Brain microvascular endothelial cell (primary cell): ENCODE results near the gene DLEU7.

ENCODE experiments used
- DNase-seq: peaks from one replicate; pipeline ENCODE4 v3.0.0-alpha.2; 2020
- H3K27ac ChIP-seq: fragments of 250-450 bp; sonication (Bioruptor Pico); 2 replicates; pipeline ENCODE4 v1.5.1; 2020; ENCODE audit warnings: mild to moderate bottlenecking, moderate library complexity
- H3K27me3 ChIP-seq: fragments of 250-450 bp; sonication (Bioruptor Pico); replicated peaks from 2 replicates; pipeline ENCODE4 v1.5.1; 2020; ENCODE audit warnings: mild to moderate bottlenecking
- H3K36me3 ChIP-seq: fragments of 250-450 bp; sonication (Bioruptor Pico); replicated peaks from 2 replicates; pipeline ENCODE4 v1.5.1; 2020; ENCODE audit warnings: mild to moderate bottlenecking
- H3K4me3 ChIP-seq: 2 replicates; pipeline ENCODE4 v1.5.1; 2011; ENCODE audit warnings: low read depth, mild to moderate bottlenecking, control low read depth, low read length, moderate library complexity
- CTCF ChIP-seq: IDR thresholded peaks from 2 replicates; pipeline ENCODE4 v1.5.1; 2011; ENCODE audit warnings: low read depth, mild to moderate bottlenecking, moderate library complexity, low read length, control low read depth, inconsistent platforms; ENCODE audit errors: missing control alignments
- in situ Hi-C: cut with HindIII; loops from 2 replicates; pipeline ENCODE4 v1.10.0; 2017; ENCODE audit warnings: low sequenced_read_pairs, low pct_ligation_motif_present

The DLEU7 gene

DNA sequence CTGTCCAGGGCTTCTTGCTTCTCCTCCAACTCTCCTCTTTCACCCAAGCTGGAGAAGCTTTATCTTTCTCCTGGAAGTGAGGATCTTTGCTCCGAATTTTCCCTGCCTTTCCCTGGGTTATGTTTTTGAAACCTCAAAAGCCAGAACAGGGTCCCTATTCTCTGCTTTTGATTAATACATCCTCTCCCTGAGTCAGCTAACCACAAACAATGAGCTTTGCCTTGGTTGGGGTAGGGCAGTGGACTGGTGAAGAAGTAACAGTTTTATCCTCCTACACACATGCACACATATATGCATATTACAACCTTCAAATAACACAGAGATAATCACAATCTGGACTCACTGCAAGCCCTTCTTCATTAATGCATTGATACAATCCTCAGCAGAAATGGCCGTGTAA, 44.6 kb downstream of the DLEU7 start:
- Histone ChIP-seq H3K4me3 (no peak overlapping the region), H3K27ac (no peak overlapping the region), H3K27me3 (no peaks in the 10 kb centered on the region), H3K36me3 (no peaks in the 10 kb centered on the region)
- in situ Hi-C loops = no loop called here
- TF ChIP-seq CTCF = no peak
- peak; percentile 38 for DNase-seq

DNA sequence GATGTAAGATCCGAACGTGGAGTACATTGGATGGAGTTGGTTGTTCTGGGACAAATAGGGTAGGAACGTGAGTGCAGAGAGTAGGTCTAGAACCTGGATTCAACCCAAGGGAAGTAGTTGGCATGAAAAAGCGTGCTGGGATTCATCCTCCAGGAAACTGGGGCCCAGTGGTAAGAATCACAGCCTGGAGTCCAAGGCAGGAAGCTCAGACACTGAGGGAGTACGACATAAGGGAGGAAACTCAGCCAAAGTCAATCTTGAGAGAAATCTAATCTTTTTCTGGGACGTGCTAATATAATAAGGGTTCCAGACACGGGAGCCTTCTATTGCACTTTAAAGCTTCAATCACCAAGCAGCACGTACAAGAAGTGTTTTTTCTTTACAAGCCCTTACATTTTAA, 46.4 kb downstream of the DLEU7 start:
- TF ChIP-seq CTCF = no peak
- peak; percentile 26 for DNase-seq
- H3K36me3 ChIP-seq = no peaks in the 10 kb centered on the region
- H3K27me3 ChIP-seq = no peaks in the 10 kb centered on the region
- H3K27ac ChIP-seq = no peak overlapping the region
- in situ Hi-C loops = no loop called here
- H3K4me3 ChIP-seq = no peak overlapping the region

- TF ChIP-seq CTCF = no peak
- H3K36me3 ChIP-seq = no peaks in the 10 kb centered on the region
- H3K4me3 ChIP-seq = no peak overlapping the region
- DNase-seq = no peak
- no peak overlapping the region for H3K27ac ChIP-seq
- no peaks in the 10 kb centered on the region for H3K27me3 ChIP-seq
- in situ Hi-C loops = no loop called here
Measured at GRCh38 chr13:50796463-50796862, 47.0 kb downstream of the DLEU7 start.

DNA sequence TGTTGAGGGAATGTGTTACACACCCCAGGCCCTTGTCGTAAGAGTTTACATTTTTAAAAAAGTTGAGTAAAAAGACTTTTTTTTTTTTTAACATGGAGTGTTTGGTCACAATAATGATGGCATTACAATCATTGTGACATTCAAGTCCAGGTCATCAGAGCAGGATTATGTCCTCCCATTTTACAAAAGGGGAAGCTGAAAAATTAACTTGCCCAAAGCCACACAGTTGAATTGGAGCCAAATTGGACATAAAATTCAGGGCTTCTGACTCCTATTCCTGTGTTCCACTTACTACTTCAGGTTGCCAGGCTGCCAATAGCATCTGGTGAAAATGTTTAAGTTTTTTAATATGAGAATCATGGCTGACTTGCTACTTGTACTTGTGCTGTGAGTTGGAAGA, 49.3 kb downstream of the DLEU7 start:
- H3K27ac ChIP-seq = no peak overlapping the region
- no peak for TF ChIP-seq CTCF
- DNase-seq = no peak
- no peaks in the 10 kb centered on the region for H3K36me3 ChIP-seq
- H3K27me3 ChIP-seq = no peaks in the 10 kb centered on the region
- no peak overlapping the region for H3K4me3 ChIP-seq
- in situ Hi-C loops = no loop called here

GRCh38 chr13:50793026-50793425, 50.5 kb downstream of the DLEU7 start:
- no peak for DNase-seq
- H3K36me3 ChIP-seq = no peaks in the 10 kb centered on the region
- no peaks in the 10 kb centered on the region for H3K27me3 ChIP-seq
- TF ChIP-seq CTCF = no peak
- no peak overlapping the region for H3K4me3 ChIP-seq
- in situ Hi-C loops = no loop called here
- H3K27ac ChIP-seq = no peak overlapping the region

DNA sequence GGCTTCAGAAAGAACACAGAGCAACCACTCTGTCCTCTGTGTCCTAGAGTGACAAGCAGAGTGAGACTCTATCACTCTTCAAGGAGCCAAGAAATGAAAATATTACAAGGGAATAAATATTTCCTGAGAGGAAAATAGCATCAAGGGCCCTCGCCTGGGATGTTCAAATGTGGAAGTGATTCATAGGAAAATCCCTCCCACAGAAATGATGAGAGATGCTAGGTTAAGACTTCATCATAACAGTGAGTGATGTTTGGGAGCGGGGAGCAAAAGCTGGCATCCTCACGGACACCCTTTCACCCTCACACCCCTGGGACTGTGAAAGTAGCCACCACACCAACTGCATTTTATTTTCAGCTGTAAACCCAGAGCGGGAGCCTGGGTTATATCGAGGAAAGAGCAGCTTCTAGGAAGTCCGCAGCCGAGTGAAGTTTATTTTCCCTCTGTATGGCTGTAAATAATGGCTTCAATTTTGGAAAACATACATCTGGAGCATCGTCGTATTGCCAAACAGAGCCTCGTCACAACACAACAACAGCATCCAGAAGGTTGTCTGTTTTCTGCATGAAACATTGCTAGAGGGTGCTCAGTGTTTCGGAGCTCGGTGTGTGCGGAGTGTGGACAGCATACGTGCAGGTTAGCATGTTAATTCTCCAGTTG, 54.8 kb downstream of the DLEU7 start:
- H3K36me3 ChIP-seq = no peaks in the 10 kb centered on the region
- H3K27me3 ChIP-seq = no peaks in the 10 kb centered on the region
- DNase-seq = peak; percentile 31
- no peak for TF ChIP-seq CTCF
- no peak overlapping the region for H3K4me3 ChIP-seq
- in situ Hi-C loops = no loop called here
- no peak overlapping the region for H3K27ac ChIP-seq
